Epithelial cell of proximal tubule (primary cell): ENCODE measurements around the gene DCD. TPM values are rescaled to one million over a fixed set of nuclear protein-coding genes. Genes with fewer than 3 reads are reported as not detected.

ENCODE experiments used
- DNase-seq: peaks from one replicate; pipeline ENCODE4 v3.0.0-alpha.2; 2011; ENCODE audit warnings: low read depth
- H3K4me3 ChIP-seq: 2 replicates; pipeline ENCODE4 v1.5.1; 2011; ENCODE audit warnings: low read depth, mild to moderate bottlenecking, low read length
- total RNA-seq: library from RNA; depleted of rRNA; stranded (reverse); fragments of >200 nt; gene quantifications from 2 replicates; pipeline ENCODE4 v1.2.3, GENCODE V29; 2015
- TF ChIP-seq, protein P1 (sequence below): conservative IDR thresholded peaks from 2 replicates; pipeline ENCODE4 v1.5.1; 2012; ENCODE audit warnings: low read depth, mild to moderate bottlenecking, low read length

Gene DCD
- total RNA-seq, 1 donor from 2014 or later = not detected

- TF ChIP-seq, protein P1, sequence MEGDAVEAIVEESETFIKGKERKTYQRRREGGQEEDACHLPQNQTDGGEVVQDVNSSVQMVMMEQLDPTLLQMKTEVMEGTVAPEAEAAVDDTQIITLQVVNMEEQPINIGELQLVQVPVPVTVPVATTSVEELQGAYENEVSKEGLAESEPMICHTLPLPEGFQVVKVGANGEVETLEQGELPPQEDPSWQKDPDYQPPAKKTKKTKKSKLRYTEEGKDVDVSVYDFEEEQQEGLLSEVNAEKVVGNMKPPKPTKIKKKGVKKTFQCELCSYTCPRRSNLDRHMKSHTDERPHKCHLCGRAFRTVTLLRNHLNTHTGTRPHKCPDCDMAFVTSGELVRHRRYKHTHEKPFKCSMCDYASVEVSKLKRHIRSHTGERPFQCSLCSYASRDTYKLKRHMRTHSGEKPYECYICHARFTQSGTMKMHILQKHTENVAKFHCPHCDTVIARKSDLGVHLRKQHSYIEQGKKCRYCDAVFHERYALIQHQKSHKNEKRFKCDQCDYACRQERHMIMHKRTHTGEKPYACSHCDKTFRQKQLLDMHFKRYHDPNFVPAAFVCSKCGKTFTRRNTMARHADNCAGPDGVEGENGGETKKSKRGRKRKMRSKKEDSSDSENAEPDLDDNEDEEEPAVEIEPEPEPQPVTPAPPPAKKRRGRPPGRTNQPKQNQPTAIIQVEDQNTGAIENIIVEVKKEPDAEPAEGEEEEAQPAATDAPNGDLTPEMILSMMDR = no peak
- DNase-seq = no peak
- H3K4me3 ChIP-seq = no peak overlapping the region
Observed at GRCh38 chr12:54608769-54609168, 39.4 kb downstream of the DCD start.

DNA sequence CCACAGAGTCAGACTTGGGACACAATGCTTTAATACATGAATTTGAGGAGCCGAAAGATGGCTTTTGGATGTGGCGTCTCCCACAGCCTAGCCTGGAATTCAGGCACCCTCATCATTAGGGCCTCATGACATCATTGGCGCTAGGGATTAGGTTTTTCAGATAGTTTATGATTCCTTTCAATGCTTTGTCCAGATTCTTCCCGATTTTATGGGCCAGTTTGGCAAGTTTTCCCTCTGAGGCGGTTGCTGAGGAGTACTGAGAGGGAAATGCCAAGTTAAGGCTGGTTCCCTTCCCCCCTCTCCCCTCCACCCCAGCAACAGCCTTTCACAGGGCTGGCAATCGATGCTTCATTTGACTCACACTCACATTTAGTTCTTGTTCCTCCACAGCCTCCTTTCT is 40.0 kb downstream of the DCD start:
- TF ChIP-seq, protein P1 = no peak
- no peak for DNase-seq

DNA sequence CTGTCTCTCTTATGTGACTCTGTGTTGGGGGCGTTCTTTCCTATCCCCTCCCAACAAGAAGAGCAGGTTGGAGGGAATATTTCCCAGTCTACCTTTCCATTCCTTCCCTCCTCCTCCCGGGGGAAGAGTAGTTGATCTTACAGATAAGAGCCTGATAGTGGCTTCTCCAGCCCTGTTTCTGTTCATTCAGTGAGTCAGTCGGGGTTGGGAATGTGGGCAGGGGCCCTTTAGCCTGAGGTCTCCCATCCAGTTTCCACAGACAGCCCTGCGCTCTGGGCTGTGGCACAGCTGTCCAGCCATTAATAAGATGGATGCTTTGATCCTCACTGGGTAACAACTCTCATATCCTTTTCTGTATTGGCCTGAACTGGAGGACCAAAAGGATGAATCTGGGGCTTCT is 41.6 kb downstream of the DCD start:
- no peak overlapping the region for H3K4me3 ChIP-seq
- no peak for DNase-seq
- TF ChIP-seq, protein P1 = no peak

More for the DNA sequence above, 40.0 kb downstream of the DCD start:
- no peak overlapping the region for H3K4me3 ChIP-seq

DNA sequence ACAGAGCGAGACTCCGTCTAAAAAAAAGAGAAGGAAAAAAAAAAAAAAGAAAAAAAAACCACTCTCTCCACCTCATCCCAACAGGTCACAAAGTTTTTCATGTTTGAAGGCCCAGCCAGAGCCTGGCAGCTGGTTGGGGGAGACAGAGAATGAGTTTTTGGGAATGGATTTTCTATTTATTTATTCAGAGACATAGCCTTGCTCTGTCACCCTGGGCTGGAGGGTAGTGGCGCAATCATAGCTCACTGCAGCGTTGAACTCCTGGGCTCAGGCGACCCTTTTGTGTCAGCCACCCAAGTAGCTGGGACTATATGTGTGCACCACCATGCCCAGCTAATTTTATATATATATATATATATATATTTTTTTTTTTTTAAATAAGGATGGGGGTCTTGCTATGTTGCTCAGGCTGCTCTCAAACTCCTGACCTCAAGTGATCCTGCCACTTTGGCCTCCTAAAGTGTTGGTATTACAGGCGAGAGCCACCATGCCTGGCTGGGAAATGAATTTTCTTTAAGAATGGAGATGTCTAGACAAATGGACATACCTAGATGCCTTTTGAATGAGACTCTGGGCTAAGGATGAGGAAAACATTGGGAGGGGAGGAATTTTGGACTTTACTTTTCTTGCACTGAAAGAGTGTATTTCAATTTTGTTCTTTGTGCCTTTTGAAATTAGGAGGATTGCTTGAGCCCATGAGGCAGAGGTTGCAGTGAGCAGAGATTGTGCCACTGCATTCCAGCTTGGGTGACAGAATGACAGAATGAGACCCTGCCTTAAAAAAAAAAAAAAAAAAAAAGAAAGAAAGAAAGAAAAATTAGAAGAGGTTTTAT is 42.8 kb downstream of the DCD start:
- TF ChIP-seq, protein P1 = no peak
- DNase-seq = no peak
- no peak overlapping the region for H3K4me3 ChIP-seq

- TF ChIP-seq, protein P1 = no peak
Observed at GRCh38 chr12:54604436-54604835, 43.7 kb downstream of the DCD start.

GRCh38 chr12:54603872-54604271 is 44.3 kb downstream of the DCD start:
- TF ChIP-seq, protein P1 = no peak
- no peak for DNase-seq
- no peak overlapping the region for H3K4me3 ChIP-seq

More at GRCh38 chr12:54604436-54604835, 43.7 kb downstream of the DCD start:
- no peak for DNase-seq
- no peak overlapping the region for H3K4me3 ChIP-seq
